NCI-H2107 treated with DMSO at 0.1 percent for 48 hours (cell line): Measurements from ENCODE around the gene LDB3.

Experiments
- DNase-seq: peaks from one replicate; lab custom pipeline; 2025; ENCODE audit not compliant: unreplicated experiment; lab: John Stamatoyannopoulos, UW

LDB3 gene

DNA sequence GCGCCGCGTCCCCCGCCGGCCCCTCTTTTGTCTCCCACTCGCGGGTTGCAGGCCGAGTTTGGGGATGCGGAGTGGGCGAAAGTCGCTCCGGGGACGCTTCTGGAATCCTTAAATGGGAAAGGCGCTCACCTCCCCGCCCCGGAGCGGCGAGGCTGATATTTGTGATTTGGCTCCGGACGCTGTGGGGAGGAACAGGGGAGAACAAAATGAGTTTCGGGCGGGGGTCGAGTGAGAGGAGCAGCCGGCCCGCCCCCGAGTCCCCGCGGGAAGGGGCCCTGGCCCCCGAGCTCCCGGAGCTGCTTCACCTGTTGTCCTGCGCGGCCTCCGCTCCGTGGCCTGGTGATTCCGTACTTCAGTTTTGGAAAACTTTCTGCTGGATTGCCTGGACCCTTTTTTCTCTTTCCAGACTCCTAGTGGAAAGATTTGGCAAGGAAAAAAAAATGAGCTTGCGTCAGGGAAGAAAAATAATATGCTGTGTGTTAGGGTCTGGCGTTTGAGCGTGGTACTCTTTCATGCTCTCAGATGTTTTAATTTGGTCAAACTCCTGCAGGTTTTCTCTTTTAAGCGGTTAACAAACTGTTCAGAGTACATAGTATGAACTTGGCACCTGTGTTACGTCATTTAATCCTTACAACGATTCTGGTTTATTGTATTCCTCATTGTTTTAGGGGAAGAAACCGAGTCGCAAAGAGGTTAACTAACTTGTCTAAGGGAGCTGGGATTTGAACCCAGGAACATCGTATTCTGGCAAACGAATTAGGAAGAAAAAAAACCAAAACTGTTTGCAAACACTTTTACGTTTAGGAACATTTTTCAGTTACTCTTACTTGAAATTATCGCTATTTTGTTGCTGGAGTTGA lies 89.0 kb downstream of the LDB3 start:
- no peak for DNase-seq

DNA sequence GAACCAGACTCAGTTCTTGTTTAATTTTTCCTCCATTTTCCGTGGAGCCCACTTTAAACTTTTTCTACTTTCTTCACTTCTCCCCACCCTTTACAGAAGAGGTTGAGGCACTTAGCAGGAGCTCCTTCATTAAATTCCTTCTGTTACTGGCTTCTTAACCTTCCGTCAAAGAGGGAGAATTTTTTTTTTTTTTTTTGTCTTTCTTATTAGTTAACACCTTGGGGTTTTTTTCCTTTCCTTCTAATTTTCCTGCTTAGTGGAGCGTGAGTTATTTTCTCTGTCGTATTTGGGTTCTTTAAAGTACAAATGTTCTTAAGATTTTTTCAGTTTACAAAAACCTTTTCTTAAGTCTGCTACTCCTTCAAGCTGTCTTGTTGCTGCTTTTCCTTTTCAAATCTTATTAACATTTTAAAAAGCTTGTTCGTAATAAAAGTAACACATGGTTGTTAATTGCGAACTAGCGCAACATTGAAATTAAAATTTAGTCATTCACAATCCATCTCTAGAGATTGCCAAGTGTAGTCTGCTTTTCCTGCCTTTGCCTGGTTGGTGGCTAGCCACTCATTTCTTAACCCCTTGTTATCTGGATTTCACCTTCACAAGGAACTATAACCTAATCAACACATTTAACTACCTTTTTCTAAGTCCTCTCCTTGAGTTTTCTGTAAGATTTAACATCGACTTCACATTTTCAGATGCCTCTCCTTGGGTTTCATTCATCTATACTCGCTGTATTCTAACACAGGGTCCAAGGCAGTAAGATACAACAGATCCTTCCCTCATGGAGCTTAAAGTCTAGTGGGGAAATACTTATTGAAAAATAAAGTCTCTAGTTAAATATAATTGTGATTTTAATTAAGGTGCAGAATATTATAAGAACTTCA lies 90.1 kb downstream of the LDB3 start:
- DNase-seq, result no peak

DNA sequence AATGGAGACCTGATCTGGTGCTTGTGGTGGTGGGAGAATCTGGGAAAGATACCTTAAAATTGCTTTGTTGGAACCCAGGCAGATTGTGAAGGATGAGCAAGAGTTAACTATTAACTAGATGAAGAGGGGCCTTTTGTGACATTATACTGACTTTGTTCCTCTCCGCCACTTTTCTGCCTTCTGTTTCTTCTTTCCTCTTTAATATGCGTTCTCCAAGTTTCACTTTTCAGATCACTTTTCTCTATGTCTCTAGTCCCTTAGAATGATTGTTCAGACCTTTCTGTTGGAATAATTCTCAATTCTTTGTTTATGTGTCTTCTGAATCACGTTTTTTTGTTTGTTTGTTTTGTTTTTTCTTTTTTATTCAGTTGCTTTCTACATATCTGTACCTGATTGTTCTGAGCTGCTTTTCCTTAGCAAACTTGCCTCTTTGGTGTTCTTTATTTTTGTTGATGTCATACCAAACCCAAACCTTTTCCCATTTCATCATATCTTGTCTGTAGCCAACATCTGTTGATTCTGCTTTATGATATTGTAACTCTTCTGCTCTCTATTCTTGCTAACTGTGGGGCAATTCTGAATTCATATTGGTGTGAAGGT lies 90.9 kb downstream of the LDB3 start:
- DNase-seq, result no peak

DNA sequence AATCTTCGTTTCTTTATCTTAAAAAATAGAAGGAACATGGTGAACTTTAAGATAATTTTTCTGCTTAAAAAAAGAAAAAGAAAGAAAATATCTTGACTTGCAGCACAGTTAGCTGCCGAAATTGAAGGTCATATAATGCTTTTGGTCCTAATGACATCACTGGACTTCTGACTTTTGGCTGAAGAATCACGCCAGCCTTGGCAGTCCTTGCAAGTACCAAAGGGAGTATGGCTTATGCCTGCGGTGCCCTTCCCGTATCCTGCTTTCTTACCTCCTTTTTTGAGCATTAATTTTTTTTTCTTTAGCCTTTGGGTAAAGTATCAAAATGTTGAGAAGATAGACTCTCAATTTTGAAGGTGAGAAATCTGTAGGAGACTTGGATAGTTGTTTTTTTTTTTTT lies 95.1 kb downstream of the LDB3 start:
- no peak for DNase-seq

DNA sequence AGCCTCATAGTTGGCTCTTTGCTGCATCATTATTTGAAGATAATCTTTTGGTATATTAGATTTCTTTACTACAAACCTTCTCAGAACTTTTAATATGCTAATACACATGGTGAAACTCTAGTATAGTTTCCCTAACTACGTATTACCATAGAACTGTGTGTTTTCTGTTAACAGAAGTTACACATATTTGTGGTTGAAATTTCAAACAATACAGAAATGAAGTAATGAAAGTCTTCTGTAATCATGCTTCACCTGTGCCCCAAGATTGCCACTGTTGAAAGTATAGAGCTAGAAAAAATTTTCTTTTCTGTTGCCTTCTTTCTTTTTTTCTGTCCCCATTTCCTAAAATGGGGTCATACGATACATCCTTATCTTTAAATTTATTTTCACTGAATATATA lies 97.2 kb downstream of the LDB3 start:
- DNase-seq, result no peak

DNA sequence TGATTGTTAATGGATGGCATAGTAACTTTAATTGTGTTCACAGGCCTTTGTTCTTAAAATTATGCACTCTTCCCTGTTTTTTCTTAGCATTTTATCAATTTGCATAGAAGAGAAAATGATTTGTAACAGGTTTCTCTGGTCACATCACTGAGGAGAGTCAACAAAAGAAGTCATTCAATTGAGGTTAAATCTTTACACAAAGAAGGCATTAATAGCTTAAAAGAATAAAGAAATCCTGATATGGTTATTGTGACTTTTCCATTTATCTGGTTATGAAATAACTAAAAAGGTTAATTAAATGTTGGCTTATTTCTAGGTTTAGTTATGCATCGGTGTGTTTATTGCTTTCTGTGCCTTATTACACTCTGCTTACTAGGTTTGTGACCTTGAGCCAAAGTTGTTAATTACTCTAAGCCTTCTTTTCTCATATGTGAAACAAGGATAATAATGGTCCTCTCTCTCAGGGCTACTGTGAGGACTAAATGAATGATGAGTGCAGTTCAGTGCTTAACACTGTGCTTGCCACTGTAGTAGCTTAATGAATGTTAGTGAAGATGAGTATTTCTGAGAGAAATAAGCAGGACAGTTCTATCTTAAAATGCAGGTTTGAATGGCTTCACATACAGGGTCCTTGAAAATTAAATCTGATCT lies 100.2 kb downstream of the LDB3 start:
- no peak for DNase-seq

DNA sequence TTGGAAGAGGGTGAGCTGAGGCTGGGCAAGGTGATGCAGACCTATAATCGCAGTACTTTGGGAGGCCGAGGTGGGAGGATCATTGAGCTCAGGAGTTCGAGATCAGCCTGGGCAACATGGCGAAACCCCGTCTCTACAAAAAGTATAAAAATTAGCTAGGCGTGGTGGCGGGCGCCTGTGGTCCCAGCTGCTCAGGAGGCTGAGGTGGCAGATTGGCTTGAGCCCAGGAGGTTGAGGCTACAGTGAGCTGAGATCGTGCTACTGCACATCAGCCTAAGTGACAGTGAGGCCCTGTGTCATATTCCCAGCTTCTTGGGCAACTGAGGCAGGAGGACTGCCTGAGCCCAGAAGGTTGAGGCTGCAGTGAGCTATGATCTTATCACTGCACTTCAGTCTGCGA lies 101.7 kb downstream of the LDB3 start:
- no peak for DNase-seq

DNA sequence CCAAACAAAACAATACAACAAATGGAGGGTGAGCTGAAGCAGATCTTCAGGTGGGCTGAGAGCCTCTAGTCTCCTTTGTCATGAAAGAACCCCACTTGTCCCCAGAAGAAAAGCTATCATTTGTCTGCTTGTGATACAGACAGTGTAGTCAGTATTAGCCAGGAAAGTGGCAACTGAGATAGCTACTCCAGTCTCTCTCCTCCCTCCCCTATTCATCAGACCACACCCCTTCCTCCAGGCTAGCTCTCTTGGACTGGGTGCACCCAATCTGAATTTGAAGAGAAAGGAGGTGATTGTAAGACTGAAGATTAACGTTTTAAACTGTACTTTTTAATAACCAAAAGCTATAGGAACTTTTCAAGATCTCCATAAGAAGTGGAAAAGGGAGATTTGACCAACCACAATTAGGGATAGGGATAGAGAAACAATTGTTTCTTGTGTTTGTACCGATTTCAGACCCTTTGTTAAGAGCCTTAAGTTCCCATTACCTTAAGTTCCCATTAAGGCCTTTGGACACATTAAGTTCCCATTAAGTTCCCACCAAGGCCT lies 102.2 kb downstream of the LDB3 start:
- DNase-seq, result no peak

DNA sequence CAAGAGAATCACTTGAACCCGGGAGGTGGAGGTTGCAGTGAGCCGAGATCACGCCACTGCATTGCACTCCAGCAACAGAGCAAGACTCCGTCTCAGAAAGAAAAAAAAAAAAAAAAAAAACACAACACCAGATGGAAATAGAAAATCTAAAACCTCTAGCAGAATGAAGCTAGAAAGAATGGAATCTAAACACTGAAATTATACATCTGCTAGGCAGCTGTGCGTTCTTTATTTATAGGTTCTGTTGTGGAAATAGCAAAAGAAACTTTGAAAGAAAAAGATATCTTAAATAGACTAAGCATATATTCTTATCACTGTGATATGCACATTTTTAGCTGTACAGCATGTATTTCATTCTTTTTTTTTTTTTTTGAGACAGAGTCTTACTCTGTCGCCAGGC lies 105.2 kb downstream of the LDB3 start:
- no peak for DNase-seq

DNA sequence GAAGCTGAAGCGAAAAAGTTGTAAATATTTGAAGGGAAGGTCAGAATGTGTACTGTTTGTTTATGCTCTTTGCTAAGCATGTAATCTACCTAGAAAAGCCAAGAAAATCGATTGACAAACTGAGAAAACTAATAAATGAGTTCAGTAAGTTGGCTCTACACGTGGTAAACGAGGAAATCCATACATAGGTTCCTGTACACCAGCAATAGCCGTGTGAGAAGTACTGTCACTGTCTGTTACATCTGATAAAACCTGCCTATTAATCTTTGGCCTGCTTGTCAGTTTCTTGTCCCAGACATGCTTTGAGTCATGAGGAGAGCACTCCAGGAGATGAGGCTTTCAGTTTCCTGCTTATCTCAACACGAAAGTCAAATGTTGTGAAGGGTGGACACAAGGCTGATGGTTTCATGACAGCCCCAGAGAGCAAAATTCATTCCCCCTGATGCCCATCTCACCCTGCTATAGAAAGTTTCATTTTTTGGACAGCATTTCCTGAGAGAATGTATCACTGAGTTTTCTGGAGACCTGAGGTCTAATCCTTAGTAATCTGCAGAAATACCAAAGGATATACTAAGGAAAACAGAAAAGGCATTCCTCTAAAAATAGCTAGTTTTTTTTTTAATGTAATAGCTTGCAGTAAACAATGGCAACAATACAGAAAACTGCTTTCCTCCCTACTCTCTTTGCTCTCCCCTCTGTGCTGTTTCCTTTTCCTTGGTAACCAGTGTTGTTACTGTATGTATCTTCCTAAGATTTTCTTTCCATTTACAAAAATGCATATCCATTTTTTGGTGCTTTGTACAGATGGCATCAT lies 107.0 kb downstream of the LDB3 start:
- no peak for DNase-seq

DNA sequence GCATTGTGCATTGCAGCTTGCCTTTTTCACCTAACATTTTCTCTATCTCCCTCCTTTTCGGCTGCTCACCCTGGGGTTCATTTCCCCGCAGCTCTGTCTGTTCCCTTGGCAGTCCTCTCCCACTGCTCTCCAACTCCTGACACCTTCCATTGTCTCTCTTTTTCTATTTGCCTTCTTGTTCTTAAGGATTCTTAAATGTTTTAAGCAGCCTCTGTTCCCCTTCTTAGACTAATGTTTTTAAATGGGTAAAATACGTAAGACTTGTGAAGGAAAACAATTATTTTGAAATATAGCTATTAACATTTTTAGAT lies 107.5 kb downstream of the LDB3 start:
- DNase-seq, result no peak

DNA sequence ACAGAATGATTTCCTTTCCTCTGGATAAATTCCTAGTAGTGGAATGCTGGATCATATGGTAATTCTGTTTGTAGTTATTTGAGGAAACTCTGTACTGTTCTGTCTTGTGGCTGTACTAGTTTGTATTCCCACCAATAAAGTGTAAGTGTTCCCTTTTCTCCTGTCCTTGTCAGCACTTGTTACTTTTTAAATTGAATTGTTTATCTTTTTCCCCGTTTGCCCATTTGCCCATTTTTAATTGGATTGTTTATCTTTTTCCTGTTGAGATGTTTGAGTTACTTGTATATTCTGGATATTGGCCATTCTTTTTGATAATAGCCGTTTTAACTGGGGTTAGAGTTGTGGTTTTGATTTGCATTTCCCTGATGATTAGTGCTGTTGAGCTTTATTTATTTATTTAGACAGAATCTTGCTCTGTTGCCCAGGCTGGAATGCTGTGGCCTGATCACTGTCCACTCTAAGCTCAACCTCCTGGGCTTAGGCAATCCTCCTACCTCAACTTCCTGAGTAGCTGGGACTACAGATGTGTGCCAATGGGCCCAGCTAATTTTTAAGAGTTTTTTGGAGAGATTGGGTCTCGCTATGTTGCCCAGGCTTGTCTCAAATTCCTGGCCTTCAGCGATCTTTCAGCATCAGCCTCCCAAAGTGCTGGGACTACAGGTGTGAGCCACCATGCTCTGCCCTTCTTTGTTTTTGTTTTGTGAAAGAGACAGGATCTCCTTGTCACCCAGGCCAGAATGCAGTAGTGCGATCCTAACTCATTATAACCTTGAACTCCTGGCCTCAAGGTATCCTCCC lies 111.1 kb downstream of the LDB3 start:
- DNase-seq, result no peak

DNA sequence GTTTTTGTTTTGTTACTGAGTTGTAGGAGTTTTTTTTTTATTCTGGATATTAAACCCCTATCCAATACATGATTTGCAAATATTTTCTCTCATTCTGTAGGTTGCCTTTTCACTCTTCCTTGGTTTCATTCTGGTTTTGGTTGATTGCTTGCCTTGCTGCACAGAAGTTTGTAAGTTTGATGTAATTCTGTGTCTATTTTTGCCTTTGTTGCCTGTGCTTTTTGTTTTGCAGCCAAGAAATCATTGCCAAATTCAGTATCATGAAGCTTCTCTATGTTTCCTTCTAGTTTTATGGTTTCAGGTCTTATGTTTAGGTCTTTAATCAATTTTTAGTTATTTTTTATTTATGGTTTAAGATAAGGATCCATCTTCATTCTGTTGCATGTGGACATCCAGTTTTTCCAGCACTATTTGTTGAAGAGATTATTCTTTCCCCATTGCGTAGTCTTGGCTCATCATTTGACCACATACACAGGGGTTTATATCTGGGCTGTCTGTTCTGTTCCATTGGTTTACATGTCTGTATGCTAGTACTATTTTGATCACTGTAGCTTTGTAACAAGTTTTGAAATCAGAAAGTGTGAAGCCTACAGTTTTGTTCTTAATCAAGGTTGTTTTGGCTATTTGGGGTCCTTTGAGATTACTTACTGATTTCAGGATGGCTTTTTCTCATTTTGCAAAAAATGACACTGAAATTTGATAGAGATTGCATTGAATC lies 114.5 kb downstream of the LDB3 start:
- no peak for DNase-seq

DNA sequence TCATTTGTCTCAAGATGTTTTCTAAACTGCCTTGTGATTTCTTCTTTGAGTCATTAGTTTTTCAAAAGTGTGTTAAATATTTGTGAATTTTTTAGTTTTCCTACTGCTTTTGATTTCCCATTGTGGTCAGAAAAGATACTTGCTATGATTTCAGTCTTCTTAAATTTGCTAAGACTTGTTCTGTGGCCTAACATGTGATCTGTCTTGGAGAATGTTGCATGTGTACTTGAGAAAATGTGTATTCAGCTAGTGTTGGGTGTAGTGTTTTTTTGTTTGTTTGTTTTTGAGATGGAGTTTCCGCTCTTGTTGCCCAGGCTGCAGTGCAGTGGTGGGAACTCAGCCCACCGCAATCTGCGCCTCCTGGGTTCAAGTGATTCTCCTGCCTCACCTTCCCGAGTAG lies 116.7 kb downstream of the LDB3 start:
- no peak for DNase-seq
